ENCODE data around the gene LYRM4. TPM values are rescaled to one million over a fixed set of nuclear protein-coding genes. Genes with fewer than 3 reads are reported as not detected.
"Not testable (repeated sequence)": the region's sequence is repeated elsewhere in the genome, so short reads cannot be mapped to it uniquely, and the experiment has no call there.

LYRM4 gene
- total RNA-seq, 6 experiments from 2014 or later, result 5.7 to 11.5 (median 8.5) TPM

- no peak overlapping the region for H3K4me3 ChIP-seq
- H3K27me3 ChIP-seq, result no peaks in the 10 kb centered on the region
- no peaks in the 10 kb centered on the region for H3K9me3 ChIP-seq
- ATAC-seq (no peak), DNase-seq (no peak)
- peaks cover 0 to 9% (median 0%) of the 10 kb centered on the region in 4 donors for H3K4me1 ChIP-seq
- intact Hi-C loops (cut with DNase I), result no loop called here
- H3K36me3 ChIP-seq, result no peaks in the 10 kb centered on the region
- H3K27ac ChIP-seq, result peak overlapping the region in 2 of 3 donors; percentile 70 to 95
- no peak for TF ChIP-seq CTCF (IDR thresholded peaks at IDR 0.05)
- TF ChIP-seq POLR2A (IDR thresholded peaks at IDR 0.05), result no peak
- 90% methylated on average over 2 of the region's 3 CpGs for WGBS (ENCODE audit: insufficient coverage, low coverage, low lambda C conversion rate, missing lambda C conversion rate)
These were observed 193.4 kb downstream of the LYRM4 start for GRCh38 chr6:5067305-5067704.

- DNase-seq, result no peak
- TF ChIP-seq POLR2A (IDR thresholded peaks at IDR 0.05) (no peak), CTCF (IDR thresholded peaks at IDR 0.05) (no peak)
- no peaks in the 10 kb centered on the region for H3K9me3 ChIP-seq
- H3K27ac ChIP-seq, result peak overlapping the region in 1 of 3 donors; percentile 70
- peaks cover 0 to 13% (median 1%) of the 10 kb centered on the region in 4 donors for H3K4me1 ChIP-seq
- intact Hi-C loops (cut with DNase I), result no loop called here
- H3K4me3 ChIP-seq, result no peak overlapping the region
- no peaks in the 10 kb centered on the region for H3K36me3 ChIP-seq
- WGBS (ENCODE audit: insufficient coverage, low coverage, low lambda C conversion rate, missing lambda C conversion rate), result 94% methylated on average over 23 of the region's 24 CpGs
- no peaks in the 10 kb centered on the region for H3K27me3 ChIP-seq
- no peak for ATAC-seq
These were observed 194.2 kb downstream of the LYRM4 start for GRCh38 chr6:5066456-5067093.

GRCh38 chr6:5063617-5064016 is 197.1 kb downstream of the LYRM4 start:
- intact Hi-C loops (cut with DNase I), result no loop called here
- Histone ChIP-seq H3K27ac (no peak overlapping the region), H3K4me3 (no peak overlapping the region), H3K27me3 (no peaks in the 10 kb centered on the region), H3K36me3 (no peaks in the 10 kb centered on the region), H3K4me1 (peaks cover 0 to 33% (median 9%) of the 10 kb centered on the region in 4 donors), H3K9me3 (no peaks in the 10 kb centered on the region)
- 96% methylated on average over 4 of the region's 8 CpGs for WGBS (ENCODE audit: insufficient coverage, low coverage, low lambda C conversion rate, missing lambda C conversion rate)
- ATAC-seq (no peak), DNase-seq (no peak)
- TF ChIP-seq POLR2A (IDR thresholded peaks at IDR 0.05), result no peak
- no peak for TF ChIP-seq CTCF (IDR thresholded peaks at IDR 0.05)

GRCh38 chr6:5061152-5061551 is 199.6 kb downstream of the LYRM4 start:
- peak; percentile 43 to 68 (median 48) for ATAC-seq
- Histone ChIP-seq H3K27me3 (no peaks in the 10 kb centered on the region), H3K9me3 (no peaks in the 10 kb centered on the region), H3K4me3 (no peak overlapping the region), H3K4me1 (peaks cover 0 to 30% (median 9%) of the 10 kb centered on the region in 4 donors), H3K36me3 (no peaks in the 10 kb centered on the region), H3K27ac (peak overlapping the region; percentile 31 to 93 (median 78))
- TF ChIP-seq CTCF (IDR thresholded peaks at IDR 0.05) (no peak), POLR2A (IDR thresholded peaks at IDR 0.05) (no peak)
- DNase-seq, result peak in 2 of 3 donors; percentile 61 to 66
- intact Hi-C loops (cut with DNase I), result no loop called here
- 15% methylated on average over 3 of the region's 3 CpGs for WGBS (ENCODE audit: insufficient coverage, low coverage, low lambda C conversion rate, missing lambda C conversion rate)

GRCh38 chr6:5060439-5060838 is 200.3 kb downstream of the LYRM4 start:
- WGBS (ENCODE audit: insufficient coverage, low coverage, low lambda C conversion rate, missing lambda C conversion rate), result 94% methylated on average over 9 of the region's 9 CpGs
- intact Hi-C loops (cut with DNase I); DNase-seq; H3K27me3 ChIP-seq; H3K9me3 ChIP-seq; H3K4me3 ChIP-seq; ATAC-seq; H3K36me3 ChIP-seq: not testable (repeated sequence)
- Histone ChIP-seq H3K4me1 (peaks cover 0 to 30% (median 9%) of the 10 kb centered on the region in 4 donors), H3K27ac (peak overlapping the region; percentile 19 to 93 (median 78))

All from right lobe of liver (tissue), 6 donors.